GM21528 (cell line): ENCODE measurements around the gene PIK3R6.
"Not testable (repeated sequence)": the region's sequence is repeated elsewhere in the genome, so short reads cannot be mapped to it uniquely, and the experiment has no call there.

Experiments
- ATAC-seq: cut with Tn5 transposase; IDR thresholded peaks from one replicate; pipeline ENCODE4 v1.9.1; 2021; ENCODE audit warnings: mild to moderate bottlenecking, moderate library complexity; ENCODE audit not compliant: unreplicated experiment, low FRiP score

The PIK3R6 gene

GRCh38 chr17:8856869-8857575 lies 10.5 kb downstream of the PIK3R6 start:
- ATAC-seq = no peak

- ATAC-seq = not testable (repeated sequence)
Measured at GRCh38 chr17:8856205-8856603, 11.3 kb downstream of the PIK3R6 start.

DNA sequence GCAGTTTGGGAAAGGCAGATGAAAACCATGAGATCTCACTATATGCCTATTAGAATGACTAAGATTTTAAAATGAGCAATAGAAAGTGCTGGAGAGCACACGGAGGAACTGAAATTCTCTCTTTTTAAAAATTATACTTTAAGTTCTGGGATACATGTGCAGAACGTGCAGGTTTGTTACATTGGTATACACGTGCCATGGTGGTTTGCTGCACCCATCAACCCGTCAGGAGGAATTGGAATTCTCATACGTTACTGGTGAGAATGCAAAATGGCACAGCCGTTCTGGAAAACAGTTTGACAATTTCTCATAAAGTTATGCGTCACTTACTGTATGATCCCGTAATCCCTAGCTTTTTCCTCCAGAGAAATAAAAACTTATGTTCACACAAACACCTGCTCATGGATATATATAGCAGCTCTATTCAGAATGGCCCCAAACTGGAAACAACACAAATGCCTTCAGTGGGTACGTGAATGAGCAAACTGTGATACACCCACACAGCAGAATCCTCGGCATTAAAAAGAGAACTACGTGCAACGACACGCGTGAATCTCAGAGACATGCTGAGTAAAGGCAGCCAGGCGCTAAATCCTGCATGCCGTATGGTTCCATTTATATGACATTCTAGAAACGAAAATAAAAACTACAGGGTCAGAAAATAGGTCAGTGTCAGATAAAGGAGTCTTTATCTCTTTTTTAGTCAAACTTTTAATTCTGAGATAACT lies 11.8 kb downstream of the PIK3R6 start:
- ATAC-seq = no peak

DNA sequence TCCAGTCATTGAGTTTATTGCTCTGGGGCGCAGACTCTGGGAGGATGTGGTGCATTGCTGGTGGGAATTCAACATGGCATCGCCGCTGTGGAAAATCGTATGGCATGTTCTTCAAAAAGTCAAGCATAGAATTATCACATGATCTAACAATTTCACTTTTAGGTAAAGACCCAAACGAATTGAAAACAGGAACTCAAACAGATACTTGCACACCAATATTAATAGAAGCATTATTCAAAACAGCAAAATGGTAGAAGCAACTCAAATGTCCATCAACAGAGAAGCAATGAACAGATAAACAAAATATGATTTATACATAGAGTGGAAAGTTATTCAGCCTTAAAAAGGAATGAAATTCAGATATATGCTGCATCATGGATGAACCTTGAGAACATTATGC lies 15.9 kb downstream of the PIK3R6 start:
- no peak for ATAC-seq

DNA sequence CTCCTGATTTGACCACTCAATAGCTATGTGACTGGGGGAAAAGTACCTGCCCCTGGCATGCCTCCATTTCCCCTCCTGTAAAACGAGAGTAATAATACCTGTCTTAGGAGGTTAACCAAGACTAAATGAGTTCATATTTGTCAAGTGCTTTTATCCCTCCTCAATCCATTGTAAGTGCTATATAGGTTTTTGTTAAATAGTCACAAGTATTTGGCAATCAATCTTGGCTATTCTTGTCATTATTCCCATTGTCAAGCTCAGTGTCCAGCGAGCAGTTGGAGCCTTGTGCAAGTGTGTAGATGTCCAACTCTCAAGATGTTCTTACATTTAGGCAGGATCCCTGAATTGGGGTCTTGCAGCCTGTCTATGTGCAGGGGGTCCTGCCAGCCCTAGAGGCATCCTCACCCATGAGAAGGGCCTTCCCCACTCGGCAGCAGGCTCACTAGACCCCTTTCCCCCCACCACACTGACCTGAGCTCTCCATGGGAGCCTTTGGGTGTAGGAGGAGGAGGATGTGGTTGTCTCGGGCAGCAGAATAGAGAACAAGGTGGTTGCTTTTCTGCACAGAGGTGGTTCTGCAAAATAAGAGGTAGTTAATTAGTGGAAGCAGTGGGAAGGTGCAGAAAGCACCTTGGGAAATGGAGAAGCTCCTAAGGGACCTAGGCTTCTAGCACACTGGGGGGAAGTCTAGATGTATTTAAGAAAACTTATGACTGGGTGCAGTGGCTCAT lies 18.0 kb downstream of the PIK3R6 start:
- ATAC-seq = no peak

DNA sequence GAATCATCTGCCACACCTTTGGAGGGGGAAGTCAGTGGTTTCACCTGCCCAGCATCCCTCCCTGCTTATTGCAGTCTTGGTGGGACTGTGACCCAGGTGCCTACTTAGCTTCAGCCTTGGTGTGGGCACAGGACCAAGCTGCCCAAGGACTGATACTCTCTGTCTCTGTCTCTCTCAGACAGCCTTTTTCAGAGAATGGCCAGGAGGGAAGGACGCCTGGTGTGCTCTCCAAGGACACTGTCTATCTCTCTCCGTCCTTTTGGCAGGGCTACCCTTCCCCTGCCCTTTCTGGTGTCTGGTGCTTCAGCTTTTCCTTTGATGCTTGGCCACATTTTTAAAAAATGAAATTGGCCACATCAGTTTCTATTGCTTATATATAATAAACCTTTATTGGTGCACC lies 19.6 kb downstream of the PIK3R6 start:
- ATAC-seq = no peak

- no peak for ATAC-seq
Measured at GRCh38 chr17:8846768-8847211, 20.7 kb downstream of the PIK3R6 start.

- ATAC-seq = no peak
Measured at GRCh38 chr17:8844229-8845218, 22.9 kb downstream of the PIK3R6 start.

GRCh38 chr17:8843344-8843743 lies 24.1 kb downstream of the PIK3R6 start:
- ATAC-seq = no peak

DNA sequence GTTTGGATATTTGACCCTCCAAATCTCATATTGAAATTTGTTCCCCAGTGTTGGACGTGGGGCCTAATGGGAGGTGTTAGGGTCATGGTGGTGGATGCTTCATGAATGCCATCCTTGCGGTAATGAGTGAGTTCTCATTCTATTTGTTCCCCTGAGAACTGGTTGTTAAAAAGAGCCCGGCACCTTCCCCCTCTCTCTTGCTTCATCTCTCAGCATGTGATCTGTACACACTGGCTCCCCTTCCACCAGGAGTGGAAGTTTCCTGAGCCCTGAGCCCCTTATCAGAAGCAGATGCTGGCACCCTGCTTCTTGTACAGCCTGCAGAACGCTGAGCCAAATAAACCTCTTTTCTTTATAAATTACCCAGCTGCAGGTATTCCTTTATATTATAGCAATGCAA lies 25.6 kb downstream of the PIK3R6 start:
- no peak for ATAC-seq

DNA sequence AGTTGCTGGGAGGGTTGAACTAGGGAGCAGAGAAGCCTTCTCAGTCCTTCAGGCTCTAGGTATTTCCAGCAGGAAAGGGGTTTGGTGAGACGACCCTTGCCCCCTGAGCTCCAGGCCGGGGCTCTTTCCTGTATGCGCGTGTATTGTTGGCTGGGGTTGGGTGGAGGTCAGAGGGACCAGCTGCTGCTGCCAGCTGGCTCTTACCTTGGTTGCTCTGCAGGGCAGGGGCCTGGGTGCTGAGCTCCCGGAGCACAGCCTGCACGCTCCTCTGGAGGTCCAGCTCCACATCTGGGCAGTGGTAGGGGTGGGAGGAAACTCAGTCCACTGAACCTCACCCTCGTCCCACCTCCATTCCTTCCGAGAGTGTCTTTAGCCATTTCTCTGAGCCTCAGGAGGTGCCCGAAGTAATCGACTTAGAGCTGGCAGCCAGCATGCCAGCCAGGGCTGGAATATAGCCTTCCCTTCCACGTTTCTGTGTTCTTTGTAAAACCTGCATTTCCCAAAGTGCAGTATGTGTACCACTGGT lies 28.0 kb downstream of the PIK3R6 start:
- ATAC-seq = no peak

DNA sequence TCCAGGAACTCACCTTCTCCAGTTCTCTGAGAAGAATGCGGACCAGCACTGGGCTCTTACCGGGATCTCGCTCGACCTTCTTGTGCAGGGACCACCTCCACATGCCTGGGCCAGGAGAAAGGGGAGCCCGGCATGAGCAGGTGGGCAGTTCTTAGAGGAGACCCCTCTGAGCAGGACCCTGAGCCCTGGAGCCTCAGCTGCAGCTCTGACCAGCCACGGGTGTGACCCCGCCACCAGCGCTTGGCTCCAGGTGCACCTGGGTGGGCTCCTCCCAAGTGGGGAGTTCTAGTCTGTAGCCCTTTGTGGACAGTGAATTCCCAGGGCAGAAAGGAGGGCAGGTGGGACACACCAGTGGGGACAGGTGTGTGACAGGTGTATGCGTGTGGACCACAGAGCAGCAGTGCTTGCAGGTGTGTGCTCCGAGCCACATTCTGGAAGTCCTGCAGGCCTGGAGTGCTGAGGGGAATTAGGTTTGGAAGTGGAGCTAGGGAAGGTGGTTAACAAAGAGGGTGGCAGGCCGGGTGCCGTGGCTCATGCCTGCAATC lies 28.9 kb downstream of the PIK3R6 start:
- ATAC-seq = no peak

GRCh38 chr17:8837563-8838075 lies 29.9 kb downstream of the PIK3R6 start:
- ATAC-seq = no peak

- ATAC-seq = no peak
Measured at GRCh38 chr17:8836821-8837562, 30.5 kb downstream of the PIK3R6 start.

DNA sequence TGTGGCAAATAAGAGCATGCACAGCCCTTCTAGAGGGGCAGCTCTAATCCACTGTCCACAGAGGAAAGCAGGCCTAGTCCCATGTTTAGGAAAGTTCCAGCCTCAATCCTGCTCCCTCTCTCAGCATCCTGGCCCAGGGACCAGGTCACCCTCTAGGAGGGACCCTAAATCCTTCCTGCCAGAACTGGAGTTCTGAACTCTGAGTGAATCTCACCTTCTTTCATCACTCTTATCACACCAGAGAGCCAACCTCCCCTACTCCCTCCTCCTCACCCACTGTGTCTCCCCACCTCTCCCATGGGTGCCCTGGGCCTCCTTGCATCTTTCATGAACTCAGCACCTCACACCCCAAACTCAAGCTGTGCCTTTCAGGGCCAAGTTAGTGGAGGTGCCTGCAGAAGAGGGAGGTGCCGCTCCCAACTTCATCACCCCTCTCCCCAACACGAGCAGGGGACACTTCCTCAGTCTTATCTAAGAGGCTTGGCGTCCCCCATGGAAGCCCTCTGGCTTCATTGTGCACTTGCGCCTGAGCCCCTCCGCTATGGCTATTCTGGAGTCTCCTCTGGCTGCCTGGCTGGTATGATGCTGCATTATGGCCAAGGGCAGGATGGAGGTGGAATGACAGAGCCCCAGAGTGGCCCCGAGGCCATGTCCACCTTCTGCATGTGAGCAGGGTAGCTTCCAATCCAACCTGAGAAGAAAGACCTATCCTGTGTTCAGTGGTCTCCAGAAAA lies 31.7 kb downstream of the PIK3R6 start:
- no peak for ATAC-seq

- ATAC-seq = no peak
Measured at GRCh38 chr17:8835106-8835505, 32.4 kb downstream of the PIK3R6 start.

GRCh38 chr17:8832711-8833352 lies 34.6 kb downstream of the PIK3R6 start:
- no peak for ATAC-seq
